NB4 (cell line): ENCODE measurements around the gene PMEPA1.

Experiments used
- POLR2A ChIP-seq: IDR thresholded peaks from 2 replicates; pipeline ENCODE4 v1.6.1; 2011; ENCODE audit warnings: mild to moderate bottlenecking; ENCODE audit not compliant: insufficient read length; ENCODE audit errors: extremely low read depth
- TF ChIP-seq, protein P1 (sequence below): IDR thresholded peaks from one replicate; pipeline ENCODE4 v1.5.1; 2012; ENCODE audit warnings: low read depth, low read length

DNA sequence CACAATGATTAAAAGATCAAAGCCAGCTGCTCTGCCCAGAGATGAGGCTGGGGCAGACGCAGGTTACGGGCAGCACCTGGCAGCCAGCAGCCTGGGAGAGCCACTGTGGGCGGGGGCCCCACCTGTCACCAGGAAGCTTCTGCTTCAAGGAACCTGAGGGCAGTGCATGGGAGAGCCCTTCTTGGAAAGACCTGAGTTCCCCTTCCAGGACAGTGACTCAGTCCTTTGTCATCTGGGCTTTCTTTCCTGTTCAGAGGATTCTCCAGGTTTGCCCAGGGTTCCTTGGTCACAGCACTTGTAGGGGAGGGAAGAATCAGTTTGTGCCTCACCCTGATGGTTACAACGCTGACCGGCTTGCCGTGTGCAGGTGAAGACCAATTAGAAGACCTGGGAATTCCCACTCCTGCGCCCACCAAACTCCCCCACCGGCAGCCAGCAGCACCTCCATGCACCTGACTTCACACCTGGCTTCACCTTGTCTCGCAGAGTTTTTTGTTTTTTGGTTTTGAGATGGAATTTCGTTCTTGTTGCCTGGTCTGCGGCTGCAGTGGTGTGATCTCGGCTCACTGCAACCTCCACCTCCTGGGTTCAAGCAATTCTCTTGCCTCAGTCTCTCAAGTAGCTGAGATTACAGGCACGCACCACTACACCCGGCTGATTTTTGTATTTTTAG lies 91.6 kb downstream of the PMEPA1 start:
- TF ChIP-seq, protein P1, sequence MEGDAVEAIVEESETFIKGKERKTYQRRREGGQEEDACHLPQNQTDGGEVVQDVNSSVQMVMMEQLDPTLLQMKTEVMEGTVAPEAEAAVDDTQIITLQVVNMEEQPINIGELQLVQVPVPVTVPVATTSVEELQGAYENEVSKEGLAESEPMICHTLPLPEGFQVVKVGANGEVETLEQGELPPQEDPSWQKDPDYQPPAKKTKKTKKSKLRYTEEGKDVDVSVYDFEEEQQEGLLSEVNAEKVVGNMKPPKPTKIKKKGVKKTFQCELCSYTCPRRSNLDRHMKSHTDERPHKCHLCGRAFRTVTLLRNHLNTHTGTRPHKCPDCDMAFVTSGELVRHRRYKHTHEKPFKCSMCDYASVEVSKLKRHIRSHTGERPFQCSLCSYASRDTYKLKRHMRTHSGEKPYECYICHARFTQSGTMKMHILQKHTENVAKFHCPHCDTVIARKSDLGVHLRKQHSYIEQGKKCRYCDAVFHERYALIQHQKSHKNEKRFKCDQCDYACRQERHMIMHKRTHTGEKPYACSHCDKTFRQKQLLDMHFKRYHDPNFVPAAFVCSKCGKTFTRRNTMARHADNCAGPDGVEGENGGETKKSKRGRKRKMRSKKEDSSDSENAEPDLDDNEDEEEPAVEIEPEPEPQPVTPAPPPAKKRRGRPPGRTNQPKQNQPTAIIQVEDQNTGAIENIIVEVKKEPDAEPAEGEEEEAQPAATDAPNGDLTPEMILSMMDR, result no peak
- no peak for TF ChIP-seq POLR2A
